NCI-H345 (cell line): Measurements from ENCODE around the gene CDC42BPB.
A peak's percentile ranks its signal among the peaks of the same experiment; 100 is the strongest.

Source experiments
- DNase-seq: peaks from one replicate; lab custom pipeline; 2025; lab: John Stamatoyannopoulos, UW

CDC42BPB gene

GRCh38 chr14:103073367-103073875 is 16.1 kb upstream of the CDC42BPB start:
- DNase-seq, result no peak

GRCh38 chr14:103072595-103073366 is 15.4 kb upstream of the CDC42BPB start:
- no peak for DNase-seq

- no peak for DNase-seq
These were observed 14.3 kb upstream of the CDC42BPB start for GRCh38 chr14:103071544-103072251.

DNA sequence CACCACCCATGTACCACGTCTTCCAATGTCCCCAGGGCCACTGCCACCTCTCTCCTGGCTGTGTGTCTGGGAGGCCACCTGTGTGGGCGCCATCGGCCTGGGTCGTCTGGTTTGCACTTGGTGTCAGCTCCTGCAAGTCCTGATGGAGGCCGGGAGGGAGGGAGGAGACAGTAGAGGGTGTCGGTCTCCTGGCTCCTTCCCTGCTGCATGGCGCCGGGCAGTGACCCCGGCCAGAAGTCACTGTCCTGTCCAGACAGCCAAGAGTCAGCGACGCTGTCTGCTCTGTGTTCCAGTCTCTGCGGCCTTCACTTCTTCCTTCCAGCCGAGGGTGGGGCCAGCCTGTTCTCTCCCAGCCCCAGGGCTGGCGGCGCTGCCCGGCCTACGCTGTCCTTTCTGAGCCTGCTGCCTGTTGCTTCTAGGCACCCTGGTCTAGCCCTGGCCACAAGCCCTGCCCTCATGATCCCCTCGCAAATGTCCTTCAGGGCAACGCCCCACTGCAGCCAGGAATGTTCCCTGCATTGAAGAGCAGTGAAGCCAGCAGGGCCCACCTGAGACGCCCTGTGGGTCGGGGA is 13.7 kb upstream of the CDC42BPB start:
- no peak for DNase-seq

GRCh38 chr14:103070263-103070885 is 13.0 kb upstream of the CDC42BPB start:
- DNase-seq, result no peak

GRCh38 chr14:103068351-103069073 is 11.2 kb upstream of the CDC42BPB start:
- DNase-seq, result no peak

- no peak for DNase-seq
These were observed 10.0 kb upstream of the CDC42BPB start for GRCh38 chr14:103067231-103067954.

DNA sequence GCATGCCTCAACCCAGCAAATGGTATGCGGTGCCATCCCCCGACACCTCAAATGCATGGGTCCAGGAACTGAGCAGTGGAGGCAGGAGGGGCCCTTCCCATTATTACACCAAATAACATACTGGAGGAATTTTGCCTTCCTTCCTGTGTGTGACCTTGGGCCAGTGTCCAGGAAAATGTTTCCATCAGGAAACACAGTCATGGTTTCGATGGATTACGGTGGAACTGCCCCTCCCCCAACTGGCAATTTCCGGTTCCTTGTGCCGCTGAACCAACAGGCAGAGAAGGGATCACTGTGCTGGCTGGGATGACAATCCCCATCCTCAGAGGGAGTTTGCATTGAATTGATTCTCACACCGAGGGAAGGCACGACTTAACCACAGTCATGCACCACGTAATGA is 9.1 kb upstream of the CDC42BPB start:
- no peak for DNase-seq

- no peak for DNase-seq
These were observed 8.5 kb upstream of the CDC42BPB start for GRCh38 chr14:103065861-103066260.

DNA sequence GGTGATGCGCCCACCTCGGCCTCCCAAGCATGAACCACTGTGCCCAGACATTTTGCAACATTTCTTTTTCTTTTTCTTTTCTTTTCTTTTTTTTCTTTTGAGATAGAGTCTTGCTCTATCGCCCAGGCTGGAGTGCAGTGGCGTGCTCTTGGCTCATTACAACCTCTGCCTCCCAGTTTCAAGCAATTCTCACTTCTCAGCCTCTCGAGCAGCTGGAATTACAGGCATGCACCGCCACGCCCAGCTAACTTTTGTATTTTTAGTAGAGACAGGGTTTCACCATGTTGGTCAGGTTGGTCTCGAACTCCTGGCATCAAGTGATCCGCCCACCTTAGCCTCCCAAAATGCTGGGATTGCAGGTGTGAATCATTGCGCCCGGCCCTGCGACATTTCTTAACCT is 7.6 kb upstream of the CDC42BPB start:
- no peak for DNase-seq

- DNase-seq, result no peak
These were observed 7.1 kb upstream of the CDC42BPB start for GRCh38 chr14:103064436-103064835.

GRCh38 chr14:103061482-103061976 is 4.2 kb upstream of the CDC42BPB start:
- DNase-seq, result no peak

- DNase-seq, result no peak
These were observed 2.2 kb upstream of the CDC42BPB start for GRCh38 chr14:103059556-103059955.

GRCh38 chr14:103058164-103059055 is 1.1 kb upstream of the CDC42BPB start:
- no peak for DNase-seq

DNA sequence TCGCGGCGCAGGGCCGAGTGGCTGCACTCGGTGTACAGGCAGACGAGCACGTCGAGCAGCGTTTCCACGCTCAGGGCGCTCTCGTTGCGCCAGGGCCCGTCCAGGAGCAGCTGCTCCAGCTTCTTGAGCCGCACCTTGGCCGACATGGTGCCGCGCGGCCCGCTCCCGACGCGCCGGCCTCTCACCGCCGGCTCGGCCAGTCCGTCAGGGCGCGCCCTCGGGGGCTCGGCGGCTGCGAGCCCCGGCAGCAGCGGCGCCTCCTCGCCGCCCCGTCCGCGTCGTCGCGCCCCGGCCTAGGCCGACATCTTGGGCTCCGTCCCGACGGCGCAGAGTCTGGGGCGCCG is 349 bp downstream of the CDC42BPB start:
- no peak for DNase-seq

DNA sequence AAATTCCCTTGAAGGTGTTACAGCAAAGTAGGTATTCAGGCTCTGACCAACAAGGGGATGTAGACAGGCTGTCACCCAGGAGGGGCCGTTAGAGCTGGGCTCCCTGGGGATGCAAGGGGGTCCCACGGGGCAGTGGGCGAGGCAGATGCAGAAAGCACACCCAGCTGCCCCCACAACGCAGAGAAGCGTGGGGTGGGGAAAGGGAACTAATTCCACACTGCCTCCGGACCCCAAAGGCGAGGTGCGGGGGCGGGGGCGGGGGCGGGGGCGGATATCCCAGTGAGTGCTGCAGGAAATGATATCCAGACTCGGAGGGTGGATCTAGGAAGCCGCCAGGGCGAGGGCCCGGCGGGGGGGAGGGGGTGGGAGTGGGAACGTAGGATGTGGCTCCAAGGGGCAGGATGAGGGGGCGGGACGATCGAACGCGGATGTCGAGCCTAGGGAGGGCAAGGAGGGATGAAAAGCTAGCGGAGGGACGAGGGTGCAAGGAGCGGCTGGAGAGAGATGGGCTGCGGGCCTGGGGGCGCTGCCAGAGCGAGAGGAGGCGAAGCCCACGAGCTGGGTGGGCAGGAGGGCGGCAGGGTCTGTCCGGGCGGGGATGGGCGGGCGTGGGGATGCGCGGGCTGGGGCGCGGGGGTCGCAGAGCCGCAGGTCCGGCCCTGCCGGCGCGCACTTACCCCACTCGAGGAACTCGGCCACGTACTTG is 874 bp downstream of the CDC42BPB start:
- DNase-seq, result peak; percentile 69

GRCh38 chr14:103055695-103056094 is 1.7 kb downstream of the CDC42BPB start:
- no peak for DNase-seq

DNA sequence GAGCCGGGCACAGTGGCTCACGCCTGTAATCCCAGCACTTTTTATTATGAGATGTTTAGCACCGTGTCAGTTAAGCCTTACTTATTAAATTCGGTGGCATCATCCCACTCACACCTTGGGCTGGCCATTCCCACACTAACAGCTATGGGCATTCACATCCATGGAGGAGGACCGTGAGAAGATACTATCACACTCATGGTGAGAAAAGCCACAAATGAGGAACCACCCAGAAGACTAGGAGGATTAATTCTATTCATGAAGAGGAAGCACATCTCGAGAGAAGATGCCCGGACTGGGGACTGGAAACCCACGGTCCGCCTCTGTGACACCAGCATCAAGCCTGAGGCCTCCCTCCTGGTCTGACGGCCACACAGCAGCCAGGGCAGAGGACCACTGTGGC is 4.9 kb downstream of the CDC42BPB start:
- no peak for DNase-seq

GRCh38 chr14:103050935-103051334 is 6.4 kb downstream of the CDC42BPB start:
- DNase-seq, result no peak
